ENCODE measurements around the gene TGFB1I1. TPM values are rescaled to one million over a fixed set of nuclear protein-coding genes. Genes with fewer than 3 reads are reported as not detected.

The TGFB1I1 gene
- total and polyA plus RNA-seq, 2 of the 4 experiments (the other 2 are of a cell fraction): 24.9 to 128 TPM

GRCh38 chr16:31507617-31507928 lies 35.6 kb downstream of the TGFB1I1 start:
- H2BK120ac ChIP-seq (ENCODE audit: low read depth, low read length): peak overlapping the region; percentile 55
- ATAC-seq (ENCODE audit: low read depth) (no peak), DNase-seq (no peak)
- TF ChIP-seq FOS (IDR thresholded peaks at IDR 0.05; ENCODE audit: low read depth, low read length): no peak
- H3K4me2 ChIP-seq (ENCODE audit: low read depth, low read length): peak overlapping the region; percentile 99
- no peaks in the 10 kb centered on the region for H3K27me3 ChIP-seq (ENCODE audit: control insufficient read depth, insufficient read depth, low read length)
- in situ Hi-C loops (cut with MboI; ENCODE audit: low sequenced_read_pairs): loop anchor here (5.0 to 25.0 kb wide), 3 partner anchors 63 to 370 kb away; partner anchors contain the start of gene ZNF843
- BruUV-seq (replicated peaks): no TSS peak
- intact Hi-C loops (cut with micrococcal nuclease): loop anchor here (10.0 kb wide), 1 partner anchor 63 kb away; the partner anchor contains the start of gene ZNF843
- H3K56ac ChIP-seq (ENCODE audit: extremely low read depth, insufficient read depth, low read length): peak overlapping the region; percentile 90; the same call in 1 of the 2 replicates
- H3K9me1 ChIP-seq (ENCODE audit: insufficient read depth, low read length): peaks cover 5% of the 10 kb centered on the region; the same call in 1 of the 2 replicates
- no peak overlapping the region for H2BK15ac ChIP-seq (ENCODE audit: low read depth, low read length)
- no peaks in the 10 kb centered on the region for H3K9me3 ChIP-seq (ENCODE audit: control insufficient read depth, insufficient read depth, low read length)
- peak overlapping the region; percentile 98 for H3K4ac ChIP-seq (ENCODE audit: low read depth, low read length)
- peak overlapping the region; percentile 86 for H2BK5ac ChIP-seq (ENCODE audit: low read depth, low read length, poor library complexity, severe bottlenecking)
- H2AFZ ChIP-seq (replicated peaks; ENCODE audit: low read length, poor library complexity): peak overlapping the region; percentile 95
- peak overlapping the region; percentile 99 for H3K27ac ChIP-seq (ENCODE audit: insufficient read depth, low read length)
- CTCF ChIA-PET: no interaction called here
- H3K23ac ChIP-seq (ENCODE audit: low read depth, low read length): peak overlapping the region; percentile 91
- H2AK5ac ChIP-seq (ENCODE audit: low read depth, low read length): peak overlapping the region; percentile 100
- H3K4me3 ChIP-seq (ENCODE audit: insufficient read depth, low read depth, low read length): peak overlapping the region; percentile 94
- H4K91ac ChIP-seq (ENCODE audit: insufficient read depth, low read depth, low read length): peak overlapping the region; percentile 94
- H2BK20ac ChIP-seq (ENCODE audit: low read depth, low read length): no peak overlapping the region
- POLR2A ChIA-PET (ENCODE audit: unreplicated experiment): interaction anchor here (0.6 to 1.6 kb wide), 3 partner anchors 9 to 227 kb away, joined by 5 read pairs; no protein-coding TSS in a partner anchor
- peaks cover 5% of the 10 kb centered on the region for H3K4me1 ChIP-seq (ENCODE audit: control insufficient read depth, insufficient read depth, low read length)
- peak overlapping the region; percentile 55; the same call in 1 of the 2 replicates for H3K18ac ChIP-seq (ENCODE audit: low read depth, low read length)
- peaks cover 16 to 58% of the 10 kb centered on the region in 2 experiments for H3K79me1 ChIP-seq (ENCODE audit: low read depth in 1 of 2, low read length in 2 of 2)
- peak overlapping the region; percentile 91 to 94; a peak in 3 of 4 replicates for H4K8ac ChIP-seq (ENCODE audit: low read depth in 2 of 2, low read length in 2 of 2)
- whole genome bisulfite sequencing, 2 experiments (ENCODE audit: extremely low coverage in 2 of 2, insufficient read length in 1 of 2): 0% methylated on average over 3 of the region's 12 CpGs; no CpG with 5 or more reads in 1 of the 2 experiments
- peak overlapping the region; percentile 83 for H4K5ac ChIP-seq (ENCODE audit: low read depth, low read length)
- peak overlapping the region; percentile 99 for H2AK9ac ChIP-seq (replicated peaks; ENCODE audit: low read depth, low read length, poor library complexity)
- H3K9ac ChIP-seq (ENCODE audit: low read depth, low read length): peak overlapping the region; percentile 97
- no peaks in the 10 kb centered on the region for H4K20me1 ChIP-seq (ENCODE audit: insufficient read depth, low read length)
- dilution Hi-C loops (cut with HindIII; ENCODE audit: low sequenced_read_pairs, unreplicated experiment): no loop called here
- peaks cover 14% of the 10 kb centered on the region for H3K36me3 ChIP-seq (ENCODE audit: control insufficient read depth, insufficient read depth, low read length)
- H3K14ac ChIP-seq (replicated peaks; ENCODE audit: low read depth, low read length): peak overlapping the region; percentile 95
